ENCODE measurements around the gene VAMP5. TPM values are rescaled to one million over a fixed set of nuclear protein-coding genes. Genes with fewer than 3 reads are reported as not detected.
A peak's percentile ranks its signal among the peaks of the same experiment; 100 is the strongest.

Gene VAMP5
- total RNA-seq, 1 experiment from 2014 or later, result 1.9 TPM

GRCh38 chr2:85561280-85562212 lies 22.7 kb upstream of the VAMP5 start, which contains the start of gene GGCX:
Gene GGCX (minus strand): TSS chr2:85561493. CDS start chr2:85561428, 65 bp downstream.
- CTCF ChIA-PET, result interaction anchor here (1.1 kb wide), 1 partner anchor 10 kb away, joined by 3 read pairs; no protein-coding TSS in a partner anchor
- H4K20me1 ChIP-seq (ENCODE audit: insufficient read depth), result no peaks in the 10 kb centered on the region; the same call in 1 of the 2 replicates
- TF ChIP-seq EGR1 (IDR thresholded peaks at IDR 0.05; ENCODE audit: low read depth) (peak; percentile 74), TCF7L2 (IDR thresholded peaks at IDR 0.05; ENCODE audit: borderline replicate concordance, extremely low read depth, insufficient read depth, insufficient read length) (peak; percentile 36), SP1 (IDR thresholded peaks at IDR 0.05; ENCODE audit: low read depth) (peak; percentile 83), MAX (IDR thresholded peaks at IDR 0.05) (peak; percentile 56), RAD21 (IDR thresholded peaks at IDR 0.05; ENCODE audit: low read depth) (peak; percentile 25; the same call in 1 of the 2 replicates), REST (IDR thresholded peaks at IDR 0.05; ENCODE audit: low read depth) (no peak), POLR2AphosphoS5 (IDR thresholded peaks at IDR 0.05; ENCODE audit: low read depth, low read length) (peak; percentile 98), ZBTB33 (IDR thresholded peaks at IDR 0.05; ENCODE audit: extremely low read depth, insufficient replicate concordance, low read length) (peak; percentile 16), SRF (IDR thresholded peaks at IDR 0.05; ENCODE audit: low read depth) (peak; percentile 57; the same call in 1 of the 2 replicates), CBX3 (IDR thresholded peaks at IDR 0.05; ENCODE audit: low read depth) (peak; percentile 70), YY1 (IDR thresholded peaks at IDR 0.05; ENCODE audit: extremely low read depth, insufficient replicate concordance, low read depth, low read length) (peak; percentile 88), ZFX (IDR thresholded peaks at IDR 0.05) (peak; percentile 22; the same call in 1 of the 2 replicates), ELF1 (IDR thresholded peaks at IDR 0.05; ENCODE audit: borderline replicate concordance, low read depth) (no peak; the same call in 1 of the 2 replicates), ZNF274 (IDR thresholded peaks at IDR 0.05; ENCODE audit: low read depth, low read length) (no peak), JUND (IDR thresholded peaks at IDR 0.05) (no peak), SIN3A (IDR thresholded peaks at IDR 0.05; ENCODE audit: low read depth) (peak; percentile 89), ATF3 (IDR thresholded peaks at IDR 0.05) (no peak), EZH2 (IDR thresholded peaks at IDR 0.05) (no peak), CEBPB (IDR thresholded peaks at IDR 0.05; ENCODE audit: low read depth) (no peak; the same call in 1 of the 2 replicates), EZH2phosphoT487 (IDR thresholded peaks at IDR 0.05; ENCODE audit: borderline replicate concordance) (no peak)

More at GRCh38 chr2:85561280-85562212, 22.7 kb upstream of the VAMP5 start, which contains the start of gene GGCX:
- peak within 1 kb of the TSS; percentile 66 for H3K27ac ChIP-seq (ENCODE audit: low read depth, low read length)
- H3K4me2 ChIP-seq (ENCODE audit: low read length), result peak within 1 kb of the TSS; percentile 73
- ChIA-PET RAD21 (ENCODE audit: low non-redundant PET in 1 of 2, low total read pairs in 2 of 2, uncharacterized antibody in 2 of 2, unreplicated experiment in 2 of 2) (interaction anchor here in 1 of 2 experiments (0.7 kb wide), 2 partner anchors 10 to 211 kb away, joined by 3 read pairs; no protein-coding TSS in a partner anchor), POLR2A (interaction anchor here (0.7 to 2.1 kb wide), 12 partner anchors 8 to 441 kb away, joined by 3 to 8 read pairs (median 3); partner anchors contain the start of genes C2orf68, MAT2A and SH2D6)
- TSS peak; percentile 96 for BruUV-seq (replicated peaks)
- peaks cover 2 to 15% of the 10 kb centered on the region in 2 experiments; a peak in 3 of 4 replicates for H3K4me1 ChIP-seq (ENCODE audit: control insufficient read depth in 1 of 2, insufficient read depth in 2 of 2, low read length in 2 of 2)
- H3K36me3 ChIP-seq (ENCODE audit: control insufficient read depth in 1 of 2, insufficient read depth in 2 of 2, low read length in 2 of 2), result peaks cover 8% of the 10 kb centered on the region in 2 experiments; a peak in 2 of 4 replicates
- peaks cover 32% of the 10 kb centered on the region for H3K79me2 ChIP-seq (ENCODE audit: insufficient read depth, low read length)
- no peaks in the 10 kb centered on the region for H3K9me2 ChIP-seq (ENCODE audit: insufficient read depth)
- no peaks in the 10 kb centered on the region for H3K9me3 ChIP-seq (ENCODE audit: control insufficient read depth in 1 of 2, insufficient read depth in 1 of 2, low read depth in 1 of 2, low read length in 2 of 2)
- H3K9ac ChIP-seq (ENCODE audit: low read length), result peak within 1 kb of the TSS; percentile 85
- intact Hi-C loops (cut with micrococcal nuclease), result no loop called here
- no peaks in the 10 kb centered on the region for H3K27me3 ChIP-seq (ENCODE audit: insufficient read depth, low read length)
- peak within 1 kb of the TSS; percentile 49 for H2AFZ ChIP-seq (ENCODE audit: low read depth, low read length, poor library complexity, severe bottlenecking)
- peak within 1 kb of the TSS; percentile 88 to 92 for H3K4me3 ChIP-seq (replicated peaks in 1 of 2; ENCODE audit: low read depth in 1 of 2, low read length in 2 of 2)
- ATAC-seq, result peak; percentile 95
- DNase-seq (ENCODE audit: low read depth, low spot score), result peak; percentile 87

Measured in HCT116 (cell line).